HUES48 (cell line): ENCODE measurements around the gene ZNF566.
A peak's percentile ranks its signal among the peaks of the same experiment; 100 is the strongest.
"Not testable (repeated sequence)": the region's sequence is repeated elsewhere in the genome, so short reads cannot be mapped to it uniquely, and the experiment has no call there.

Experiments used
- H3K27ac ChIP-seq: one replicate; pipeline ENCODE4 v1.7.0; 2013; ENCODE audit warnings: low read depth, low read length, inconsistent platforms
- H3K27me3 ChIP-seq: 2 replicates; pipeline ENCODE4 v1.6.1; 2013; ENCODE audit warnings: mild to moderate bottlenecking, low read length; ENCODE audit not compliant: control insufficient read depth, insufficient read depth
- H3K36me3 ChIP-seq: 2 replicates; pipeline ENCODE4 v1.6.1; 2013; ENCODE audit warnings: low read length; ENCODE audit not compliant: control insufficient read depth, insufficient read depth
- H3K4me1 ChIP-seq: 2 replicates; pipeline ENCODE4 v1.6.1; 2013; ENCODE audit warnings: mild to moderate bottlenecking, low read length; ENCODE audit not compliant: control insufficient read depth, insufficient read depth
- H3K4me3 ChIP-seq: 2 replicates; pipeline ENCODE4 v1.5.1; 2013; ENCODE audit warnings: mild to moderate bottlenecking, low read depth, low read length
- H3K9ac ChIP-seq: 2 replicates; pipeline ENCODE4 v1.6.1; 2013; ENCODE audit warnings: mild to moderate bottlenecking, low read depth, low read length, moderate library complexity
- H3K9me3 ChIP-seq: 2 replicates; pipeline ENCODE4 v1.6.1; 2013; ENCODE audit warnings: low read length; ENCODE audit not compliant: control insufficient read depth, insufficient read depth

The ZNF566 gene

GRCh38 chr19:36497001-36497400 lies 7.6 kb upstream of the ZNF566 start:
- no peak overlapping the region for H3K4me3 ChIP-seq
- H3K27me3 ChIP-seq: no peaks in the 10 kb centered on the region
- H3K27ac ChIP-seq: no peak overlapping the region
- H3K9me3 ChIP-seq: peaks cover 49% of the 10 kb centered on the region
- H3K36me3 ChIP-seq: no peaks in the 10 kb centered on the region
- no peak overlapping the region for H3K9ac ChIP-seq
- no peaks in the 10 kb centered on the region for H3K4me1 ChIP-seq

- H3K9me3 ChIP-seq: peaks cover 39% of the 10 kb centered on the region
- H3K36me3 ChIP-seq, H3K27ac ChIP-seq, H3K27me3 ChIP-seq, H3K4me1 ChIP-seq, H3K9ac ChIP-seq, H3K4me3 ChIP-seq: not testable (repeated sequence)
Measured at GRCh38 chr19:36492689-36493453, 3.5 kb upstream of the ZNF566 start.

- H3K27ac ChIP-seq, H3K4me1 ChIP-seq, H3K9ac ChIP-seq, H3K36me3 ChIP-seq, H3K4me3 ChIP-seq, H3K27me3 ChIP-seq: not testable (repeated sequence)
- H3K9me3 ChIP-seq: peaks cover 21% of the 10 kb centered on the region
Measured at GRCh38 chr19:36490846-36491245, 1.5 kb upstream of the ZNF566 start.

- H3K27ac ChIP-seq: peak overlapping the region; percentile 96
- H3K9me3 ChIP-seq: peaks cover 17% of the 10 kb centered on the region
- H3K4me3 ChIP-seq: peak overlapping the region; percentile 89
- H3K36me3 ChIP-seq: no peaks in the 10 kb centered on the region
- peak overlapping the region; percentile 98 for H3K9ac ChIP-seq
- no peaks in the 10 kb centered on the region for H3K27me3 ChIP-seq
- H3K4me1 ChIP-seq: no peaks in the 10 kb centered on the region
Measured at GRCh38 chr19:36489920-36490415, 607 bp upstream of the ZNF566 start.

GRCh38 chr19:36488846-36489117 lies 579 bp downstream of the ZNF566 start:
- peak overlapping the region; percentile 98 for H3K9ac ChIP-seq
- H3K9me3 ChIP-seq: peaks cover 13% of the 10 kb centered on the region
- no peaks in the 10 kb centered on the region for H3K27me3 ChIP-seq
- peak overlapping the region; percentile 89 for H3K4me3 ChIP-seq
- H3K4me1 ChIP-seq: no peaks in the 10 kb centered on the region
- H3K36me3 ChIP-seq: no peaks in the 10 kb centered on the region
- peak overlapping the region; percentile 96 for H3K27ac ChIP-seq

- Histone ChIP-seq H3K4me3 (peak overlapping the region; percentile 89), H3K9ac (peak overlapping the region; percentile 98), H3K27ac (no peak overlapping the region), H3K27me3 (no peaks in the 10 kb centered on the region), H3K4me1 (no peaks in the 10 kb centered on the region), H3K36me3 (no peaks in the 10 kb centered on the region), H3K9me3 (peaks cover 10% of the 10 kb centered on the region)
Measured at GRCh38 chr19:36488118-36488845, 1.1 kb downstream of the ZNF566 start.

GRCh38 chr19:36483653-36484052 lies 5.7 kb downstream of the ZNF566 start:
- no peaks in the 10 kb centered on the region for H3K4me1 ChIP-seq
- H3K9ac ChIP-seq: no peak overlapping the region

GRCh38 chr19:36482876-36483275 lies 6.5 kb downstream of the ZNF566 start:
- no peak overlapping the region for H3K4me3 ChIP-seq
- H3K36me3 ChIP-seq: no peaks in the 10 kb centered on the region
- no peaks in the 10 kb centered on the region for H3K9me3 ChIP-seq

More at GRCh38 chr19:36483653-36484052, 5.7 kb downstream of the ZNF566 start:
- Histone ChIP-seq H3K4me3 (no peak overlapping the region), H3K36me3 (no peaks in the 10 kb centered on the region), H3K9me3 (no peaks in the 10 kb centered on the region), H3K27ac (no peak overlapping the region), H3K27me3 (no peaks in the 10 kb centered on the region)

GRCh38 chr19:36460046-36460445 lies 29.3 kb downstream of the ZNF566 start:
- Histone ChIP-seq H3K27me3 (no peaks in the 10 kb centered on the region), H3K4me1 (no peaks in the 10 kb centered on the region), H3K27ac (no peak overlapping the region), H3K9me3 (peaks cover 3% of the 10 kb centered on the region; the same call in 1 of the 2 replicates), H3K9ac (no peak overlapping the region), H3K4me3 (no peak overlapping the region), H3K36me3 (no peaks in the 10 kb centered on the region)

More at GRCh38 chr19:36482876-36483275, 6.5 kb downstream of the ZNF566 start:
- no peak overlapping the region for H3K27ac ChIP-seq
- no peak overlapping the region for H3K9ac ChIP-seq
- H3K4me1 ChIP-seq: no peaks in the 10 kb centered on the region
- no peaks in the 10 kb centered on the region for H3K27me3 ChIP-seq

- peaks cover 18% of the 10 kb centered on the region for H3K9me3 ChIP-seq
- H3K4me1 ChIP-seq: no peaks in the 10 kb centered on the region
- peaks cover 5% of the 10 kb centered on the region for H3K36me3 ChIP-seq
- no peaks in the 10 kb centered on the region for H3K27me3 ChIP-seq
- H3K4me3 ChIP-seq: no peak overlapping the region
- no peak overlapping the region for H3K27ac ChIP-seq
- no peak overlapping the region for H3K9ac ChIP-seq
Measured at GRCh38 chr19:36456831-36457230, 32.5 kb downstream of the ZNF566 start.

- Histone ChIP-seq H3K9me3 (peaks cover 66% of the 10 kb centered on the region), H3K4me3 (peak overlapping the region; percentile 32; the same call in 1 of the 2 replicates), H3K27me3 (no peaks in the 10 kb centered on the region), H3K36me3 (peaks cover 43% of the 10 kb centered on the region), H3K4me1 (no peaks in the 10 kb centered on the region), H3K27ac (no peak overlapping the region), H3K9ac (no peak overlapping the region)
Measured at GRCh38 chr19:36449059-36449670, 40.2 kb downstream of the ZNF566 start.
